HepG2 (cell line): Measurements from ENCODE around the gene SH2D3A. TPM values are rescaled to one million over a fixed set of nuclear protein-coding genes. Genes with fewer than 3 reads are reported as not detected.
A peak's percentile ranks its signal among the peaks of the same experiment; 100 is the strongest.

ENCODE experiments used
- ARID2 ChIP-seq: sonication (generic); formaldehyde crosslinking; IDR thresholded peaks from 2 replicates; pipeline ENCODE4 v1.8.1; 2022; ENCODE audit warnings: mild to moderate bottlenecking, missing genetic modification reagents, borderline replicate concordance
- DMAP1 ChIP-seq: IDR thresholded peaks from 2 replicates; pipeline ENCODE4 v1.6.1; 2016
- HOXA5 ChIP-seq: sonication (generic); formaldehyde crosslinking; IDR thresholded peaks from 2 replicates; pipeline ENCODE4 v1.4.0; 2020; ENCODE audit warnings: missing genetic modification reagents
- IRF2 ChIP-seq: IDR thresholded peaks from 2 replicates; pipeline ENCODE4 v1.6.1; 2018; ENCODE audit warnings: missing genetic modification reagents, missing compliant biosample characterization
- KDM1A ChIP-seq: IDR thresholded peaks from 2 replicates; pipeline ENCODE4 v1.6.1; 2016; ENCODE audit warnings: missing compliant biosample characterization
- KDM2A ChIP-seq: sonication (generic); formaldehyde crosslinking; IDR thresholded peaks from 2 replicates; pipeline ENCODE4 v1.4.0; 2020; ENCODE audit warnings: low read depth, missing genetic modification reagents, borderline replicate concordance
- KLF16 ChIP-seq, 2 experiments: sonication (generic) in 1 of 2; formaldehyde crosslinking in 1 of 2; IDR thresholded peaks; 2 replicates each; pipeline versions ENCODE4 v1.6.1 to v1.8.0; 2016 to 2023; ENCODE audit warnings: missing genetic modification reagents in 2 of 2, missing compliant biosample characterization in 1 of 2
- MAFF ChIP-seq: IDR thresholded peaks from 2 replicates; pipeline ENCODE4 v1.6.1; 2011; ENCODE audit warnings: low read depth, low read length, improper control_type of control experiment
- POLR2A ChIP-seq, 2 experiments: IDR thresholded peaks; 2 replicates each; pipeline ENCODE4 v1.6.1; 2011; ENCODE audit warnings: low read depth in 2 of 2, low read length in 2 of 2, mild to moderate bottlenecking in 1 of 2, moderate library complexity in 1 of 2; ENCODE audit not compliant: insufficient read depth in 1 of 2
- RORA ChIP-seq: sonication (generic); formaldehyde crosslinking; IDR thresholded peaks from 2 replicates; pipeline ENCODE4 v1.5.0; 2020; ENCODE audit warnings: mild to moderate bottlenecking, missing genetic modification reagents, moderate library complexity
- SAP130 ChIP-seq: IDR thresholded peaks from 2 replicates; pipeline ENCODE4 v1.6.1; 2016; ENCODE audit warnings: low read depth
- TSC22D2 ChIP-seq: sonication (generic); formaldehyde crosslinking; IDR thresholded peaks from 2 replicates; pipeline ENCODE4 v1.5.1; 2020; ENCODE audit warnings: missing genetic modification reagents, mild to moderate bottlenecking, borderline replicate concordance
- ZBTB20 ChIP-seq: sonication (generic); formaldehyde crosslinking; IDR thresholded peaks from 2 replicates; pipeline ENCODE4 v1.8.1; 2023; ENCODE audit warnings: missing genetic modification reagents, low read depth, mild to moderate bottlenecking, borderline replicate concordance
- ZFP41 ChIP-seq: sonication (generic); formaldehyde crosslinking; IDR thresholded peaks from 2 replicates; pipeline ENCODE4 v1.4.0; 2020; ENCODE audit warnings: mild to moderate bottlenecking, missing genetic modification reagents, borderline replicate concordance
- ZNF20 ChIP-seq: sonication (generic); formaldehyde crosslinking; IDR thresholded peaks from 2 replicates; pipeline ENCODE4 v1.4.0; 2020; ENCODE audit warnings: mild to moderate bottlenecking, moderate library complexity, missing genetic modification reagents
- ZNF552 ChIP-seq: sonication (generic); formaldehyde crosslinking; IDR thresholded peaks from 2 replicates; pipeline ENCODE4 v1.9.0; 2022; ENCODE audit warnings: missing genetic modification reagents, mild to moderate bottlenecking, borderline replicate concordance
- ZNF563 ChIP-seq: sonication (generic); formaldehyde crosslinking; IDR thresholded peaks from 2 replicates; pipeline ENCODE4 v1.8.0; 2022; ENCODE audit warnings: mild to moderate bottlenecking, moderate library complexity, missing genetic modification reagents
- polyA plus RNA-seq, 8 experiments: library from polyadenylated mRNA; depleted of rRNA in 3 of 8; stranded (reverse) in 7 of 8; unstranded in 1 of 8; fragments of >200 nt; fragmentation: Illumina TruSeq in 4 of 8; extraction: Trizol in 4 of 8; gene quantifications; 2 replicates each; pipeline versions ENCODE4 v1.2.1 to v1.2.3, GENCODE V29; 2011 to 2016; ENCODE audit warnings: low read depth in 4 of 8, missing spikeins in 1 of 8, mixed read lengths in 1 of 8; ENCODE audit not compliant: insufficient read depth in 1 of 8
- total RNA-seq, 5 experiments: library from RNA; depleted of rRNA; stranded (reverse); fragments of >200 nt; fragmentation: Illumina TruSeq; extraction: Trizol; gene quantifications; 2 replicates each; pipeline ENCODE4 v1.2.3, GENCODE V29; 2016; ENCODE audit warnings: low read depth in 1 of 5
- TF ChIP-seq, protein P1 (sequence below): sonication (generic); formaldehyde crosslinking; IDR thresholded peaks from 2 replicates; pipeline ENCODE4 v1.8.1; 2023; ENCODE audit warnings: mild to moderate bottlenecking, moderate library complexity, missing genetic modification reagents
- TF ChIP-seq, protein P2 (sequence below), 2 experiments: sonication (generic) in 1 of 2; formaldehyde crosslinking in 1 of 2; IDR thresholded peaks; 2 replicates each; pipeline versions ENCODE4 v1.4.0 to v1.6.1; 2016 to 2020; ENCODE audit warnings: borderline replicate concordance in 1 of 2, low read depth in 1 of 2, mild to moderate bottlenecking in 1 of 2, missing genetic modification reagents in 1 of 2
- TF ChIP-seq, protein P3 (sequence below): IDR thresholded peaks from 2 replicates; pipeline ENCODE4 v1.6.1; 2016; ENCODE audit warnings: low read depth
- TF ChIP-seq, protein P4 (sequence below): sonication (generic); formaldehyde crosslinking; conservative IDR thresholded peaks from 2 replicates; pipeline ENCODE4 v1.5.0; 2020; ENCODE audit warnings: missing genetic modification reagents

Gene SH2D3A
- total and polyA plus RNA-seq, 2 of the 13 experiments (the other 11 are each of a cell fraction or from before 2014, with no cell fraction given) = 1.0 to 2.2 TPM

DNA sequence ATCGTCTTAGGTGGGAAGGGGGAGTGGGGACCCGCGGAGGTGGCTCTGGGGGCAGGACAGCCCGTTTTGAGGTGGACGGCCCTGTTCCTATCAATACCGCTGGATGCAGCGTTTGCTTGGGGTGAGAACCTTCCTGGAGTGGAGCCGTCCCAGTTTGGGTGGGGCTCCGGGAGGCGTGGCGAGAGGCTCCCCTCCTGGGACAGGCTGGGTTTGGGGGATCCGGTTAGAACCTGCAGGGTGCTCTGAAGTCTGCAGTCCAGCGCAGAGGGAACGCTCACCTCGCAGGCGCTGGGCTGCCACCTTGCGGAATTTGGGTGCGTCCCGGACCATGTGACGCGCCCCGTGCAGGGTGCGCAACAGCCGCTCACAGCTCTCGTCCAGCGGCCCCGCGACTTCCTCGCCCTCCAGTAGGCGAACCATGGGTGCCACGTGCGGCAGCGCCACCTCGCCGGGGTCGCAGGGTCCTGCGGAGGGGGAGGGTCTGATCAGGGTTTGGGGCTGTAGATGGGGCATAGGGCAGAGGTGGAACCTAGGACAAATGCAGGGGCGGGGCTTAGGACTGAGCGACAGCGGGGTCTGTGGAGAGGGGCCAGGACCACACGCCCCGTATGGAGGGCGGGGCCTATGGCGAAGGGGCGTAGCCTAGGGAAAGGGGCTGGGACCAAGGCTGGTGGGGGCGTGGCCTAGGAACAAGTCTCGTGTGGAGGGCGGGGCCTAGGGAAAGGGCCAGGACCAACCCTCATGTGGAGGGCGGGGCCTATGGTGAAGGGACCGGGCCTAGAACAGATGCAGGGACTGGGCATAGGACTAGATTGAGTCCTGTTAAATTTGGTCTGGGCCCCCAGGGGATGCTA, 13.8 kb downstream of the SH2D3A start (continued):
- TF ChIP-seq, protein P1, sequence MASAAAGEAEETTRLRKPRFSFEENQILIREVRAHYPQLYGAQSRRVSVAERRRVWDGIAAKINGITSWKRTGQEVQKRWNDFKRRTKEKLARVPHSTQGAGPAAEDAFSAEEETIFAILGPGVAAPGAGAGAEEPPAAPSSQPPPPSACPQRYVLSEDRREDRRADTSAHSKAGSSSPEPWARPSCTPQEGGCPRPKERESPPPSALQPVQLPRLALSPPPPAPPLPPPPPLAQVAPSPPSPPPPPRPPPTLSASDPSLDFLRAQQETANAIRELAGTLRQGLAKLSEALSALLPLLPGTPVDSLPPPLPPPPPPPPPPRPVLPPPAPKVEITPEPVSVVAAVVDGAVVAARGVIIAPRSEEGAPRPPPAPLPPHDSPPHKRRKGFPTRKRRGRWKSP (CRISPR knock-in tag) = peak; percentile 92
- peak; percentile 55; the same call in 1 of the 2 replicates for TF ChIP-seq HOXA5
- TF ChIP-seq, protein P2, sequence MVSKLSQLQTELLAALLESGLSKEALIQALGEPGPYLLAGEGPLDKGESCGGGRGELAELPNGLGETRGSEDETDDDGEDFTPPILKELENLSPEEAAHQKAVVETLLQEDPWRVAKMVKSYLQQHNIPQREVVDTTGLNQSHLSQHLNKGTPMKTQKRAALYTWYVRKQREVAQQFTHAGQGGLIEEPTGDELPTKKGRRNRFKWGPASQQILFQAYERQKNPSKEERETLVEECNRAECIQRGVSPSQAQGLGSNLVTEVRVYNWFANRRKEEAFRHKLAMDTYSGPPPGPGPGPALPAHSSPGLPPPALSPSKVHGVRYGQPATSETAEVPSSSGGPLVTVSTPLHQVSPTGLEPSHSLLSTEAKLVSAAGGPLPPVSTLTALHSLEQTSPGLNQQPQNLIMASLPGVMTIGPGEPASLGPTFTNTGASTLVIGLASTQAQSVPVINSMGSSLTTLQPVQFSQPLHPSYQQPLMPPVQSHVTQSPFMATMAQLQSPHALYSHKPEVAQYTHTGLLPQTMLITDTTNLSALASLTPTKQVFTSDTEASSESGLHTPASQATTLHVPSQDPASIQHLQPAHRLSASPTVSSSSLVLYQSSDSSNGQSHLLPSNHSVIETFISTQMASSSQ (IDR thresholded peaks at IDR 0.05; ENCODE audit: low read depth) = no peak
- TF ChIP-seq, protein P2 (CRISPR knock-in tag; IDR thresholded peaks at IDR 0.05; ENCODE audit: borderline replicate concordance) = peak; percentile 71; the same call in 1 of the 2 replicates
- peak; percentile 93 for TF ChIP-seq SAP130 (CRISPR knock-in tag)
- TF ChIP-seq IRF2 = peak; percentile 84; the same call in 1 of the 2 replicates
- TF ChIP-seq ZNF552 (CRISPR knock-in tag) = no peak
- no peak for TF ChIP-seq TSC22D2 (CRISPR knock-in tag)
- TF ChIP-seq RORA = no peak
- TF ChIP-seq, protein P3, sequence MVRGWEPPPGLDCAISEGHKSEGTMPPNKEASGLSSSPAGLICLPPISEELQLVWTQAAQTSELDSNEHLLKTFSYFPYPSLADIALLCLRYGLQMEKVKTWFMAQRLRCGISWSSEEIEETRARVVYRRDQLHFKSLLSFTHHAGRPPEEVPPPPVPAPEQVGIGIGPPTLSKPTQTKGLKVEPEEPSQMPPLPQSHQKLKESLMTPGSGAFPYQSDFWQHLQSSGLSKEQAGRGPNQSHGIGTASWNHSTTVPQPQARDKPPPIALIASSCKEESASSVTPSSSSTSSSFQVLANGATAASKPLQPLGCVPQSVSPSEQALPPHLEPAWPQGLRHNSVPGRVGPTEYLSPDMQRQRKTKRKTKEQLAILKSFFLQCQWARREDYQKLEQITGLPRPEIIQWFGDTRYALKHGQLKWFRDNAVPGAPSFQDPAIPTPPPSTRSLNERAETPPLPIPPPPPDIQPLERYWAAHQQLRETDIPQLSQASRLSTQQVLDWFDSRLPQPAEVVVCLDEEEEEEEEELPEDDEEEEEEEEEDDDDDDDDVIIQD = no peak
- TF ChIP-seq ARID2 (CRISPR knock-in tag) = no peak
- peak; percentile 94 for TF ChIP-seq DMAP1 (CRISPR knock-in tag)
- 0 out of 2 replicates have a peak, but pooled peaks have one; percentile 33 for TF ChIP-seq ZNF563
- TF ChIP-seq, protein P4, sequence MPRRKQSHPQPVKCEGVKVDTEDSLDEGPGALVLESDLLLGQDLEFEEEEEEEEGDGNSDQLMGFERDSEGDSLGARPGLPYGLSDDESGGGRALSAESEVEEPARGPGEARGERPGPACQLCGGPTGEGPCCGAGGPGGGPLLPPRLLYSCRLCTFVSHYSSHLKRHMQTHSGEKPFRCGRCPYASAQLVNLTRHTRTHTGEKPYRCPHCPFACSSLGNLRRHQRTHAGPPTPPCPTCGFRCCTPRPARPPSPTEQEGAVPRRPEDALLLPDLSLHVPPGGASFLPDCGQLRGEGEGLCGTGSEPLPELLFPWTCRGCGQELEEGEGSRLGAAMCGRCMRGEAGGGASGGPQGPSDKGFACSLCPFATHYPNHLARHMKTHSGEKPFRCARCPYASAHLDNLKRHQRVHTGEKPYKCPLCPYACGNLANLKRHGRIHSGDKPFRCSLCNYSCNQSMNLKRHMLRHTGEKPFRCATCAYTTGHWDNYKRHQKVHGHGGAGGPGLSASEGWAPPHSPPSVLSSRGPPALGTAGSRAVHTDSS = no peak
- TF ChIP-seq KLF16 (CRISPR knock-in tag; IDR thresholded peaks at IDR 0.05) = peak in 1 of 2 experiments; percentile 84; a peak in 2 of 4 replicates
- TF ChIP-seq ZNF20 (CRISPR knock-in tag) = no peak
- no peak for TF ChIP-seq ZBTB20 (CRISPR knock-in tag)
- no peak for TF ChIP-seq KDM1A (CRISPR knock-in tag)
- peak; percentile 93 for TF ChIP-seq KDM2A (CRISPR knock-in tag)
- no peak for TF ChIP-seq ZFP41
- peak in 1 of 2 experiments; percentile 37; a peak in 3 of 4 replicates for TF ChIP-seq POLR2A (IDR thresholded peaks at IDR 0.05; ENCODE audit: insufficient read depth in 1 of 2, low read depth in 2 of 2, low read length in 2 of 2)
- no peak for TF ChIP-seq MAFF
